HepG2 (cell line): Measurements from ENCODE around the gene PA2G4. TPM values are rescaled to one million over a fixed set of nuclear protein-coding genes. Genes with fewer than 3 reads are reported as not detected.

Source experiments
- FOXA3 ChIP-seq: IDR thresholded peaks from 2 replicates; pipeline ENCODE4 v1.6.1; 2016; ENCODE audit warnings: missing genetic modification reagents, missing compliant biosample characterization
- HMGXB3 ChIP-seq: sonication (generic); formaldehyde crosslinking; IDR thresholded peaks from 2 replicates; pipeline ENCODE4 v1.4.0; 2020; ENCODE audit warnings: missing genetic modification reagents, borderline replicate concordance
- KDM5A ChIP-seq: fragments of 200-600 bp; sonication (generic); IDR thresholded peaks from 2 replicates; pipeline ENCODE4 v1.7.0; 2018; ENCODE audit warnings: antibody characterized with exemption, mild to moderate bottlenecking, low read length, borderline replicate concordance
- NCOA2 ChIP-seq: sonication (generic); formaldehyde crosslinking; IDR thresholded peaks from 2 replicates; pipeline ENCODE4 v1.8.0; 2022; ENCODE audit warnings: inconsistent platforms
- NFKB2 ChIP-seq: sonication (generic); formaldehyde crosslinking; IDR thresholded peaks from 2 replicates; pipeline ENCODE4 v1.4.0; 2020; ENCODE audit warnings: missing genetic modification reagents, borderline replicate concordance
- RBFOX2 ChIP-seq: fragments of 200-400 bp; formaldehyde crosslinking; IDR thresholded peaks from 2 replicates; pipeline ENCODE4 v1.6.1; 2017; ENCODE audit warnings: low read depth, mild to moderate bottlenecking, low read length
- RXRA ChIP-seq: sonication (generic); formaldehyde crosslinking; IDR thresholded peaks from 2 replicates; pipeline ENCODE4 v1.5.1; 2020; ENCODE audit warnings: missing genetic modification reagents
- TRIM24 ChIP-seq: sonication (generic); formaldehyde crosslinking; IDR thresholded peaks from 2 replicates; pipeline ENCODE4 v1.8.0; 2022; ENCODE audit warnings: mild to moderate bottlenecking, missing genetic modification reagents
- ZHX1 ChIP-seq: sonication (generic); formaldehyde crosslinking; IDR thresholded peaks from 2 replicates; pipeline ENCODE4 v1.8.1; 2022; ENCODE audit warnings: low read depth, mild to moderate bottlenecking, missing genetic modification reagents
- ZNF350 ChIP-seq: sonication (generic); formaldehyde crosslinking; IDR thresholded peaks from 2 replicates; pipeline ENCODE4 v1.4.0; 2020; ENCODE audit warnings: mild to moderate bottlenecking, low read depth, missing genetic modification reagents, borderline replicate concordance
- ZNF557 ChIP-seq: sonication (generic); formaldehyde crosslinking; IDR thresholded peaks from 2 replicates; pipeline ENCODE4 v1.4.0; 2020; ENCODE audit warnings: missing genetic modification reagents
- ZNF576 ChIP-seq: sonication (generic); formaldehyde crosslinking; IDR thresholded peaks from 2 replicates; pipeline ENCODE4 v1.4.0; 2020; ENCODE audit warnings: mild to moderate bottlenecking, missing genetic modification reagents
- ZNF609 ChIP-seq: sonication (generic); formaldehyde crosslinking; IDR thresholded peaks from 2 replicates; pipeline ENCODE4 v1.4.0; 2020; ENCODE audit warnings: mild to moderate bottlenecking, missing genetic modification reagents, borderline replicate concordance
- ZNF691 ChIP-seq: sonication (generic); formaldehyde crosslinking; IDR thresholded peaks from 2 replicates; pipeline ENCODE4 v1.4.0; 2020; ENCODE audit warnings: missing genetic modification reagents, low read depth, mild to moderate bottlenecking, borderline replicate concordance
- polyA plus RNA-seq, 8 experiments: library from polyadenylated mRNA; depleted of rRNA in 3 of 8; stranded (reverse) in 7 of 8; unstranded in 1 of 8; fragments of >200 nt; fragmentation: Illumina TruSeq in 4 of 8; extraction: Trizol in 4 of 8; gene quantifications; 2 replicates each; pipeline versions ENCODE4 v1.2.1 to v1.2.3, GENCODE V29; 2011 to 2016; ENCODE audit warnings: low read depth in 4 of 8, missing spikeins in 1 of 8, mixed read lengths in 1 of 8; ENCODE audit not compliant: insufficient read depth in 1 of 8
- total RNA-seq, 5 experiments: library from RNA; depleted of rRNA; stranded (reverse); fragments of >200 nt; fragmentation: Illumina TruSeq; extraction: Trizol; gene quantifications; 2 replicates each; pipeline ENCODE4 v1.2.3, GENCODE V29; 2016; ENCODE audit warnings: low read depth in 1 of 5

Gene PA2G4
- total and polyA plus RNA-seq, 2 of the 13 experiments (the other 11 are each of a cell fraction or from before 2014, with no cell fraction given): 147 to 240 TPM

GRCh38 chr12:56079723-56080555 lies 24.4 kb upstream of the PA2G4 start, which contains the start of gene ERBB3 (continued):
- TF ChIP-seq TRIM24 (CRISPR knock-in tag) (no peak), HMGXB3 (CRISPR knock-in tag) (peak; percentile 46), ZHX1 (CRISPR knock-in tag) (no peak), NFKB2 (CRISPR knock-in tag) (peak; percentile 29; the same call in 1 of the 2 replicates), FOXA3 (CRISPR knock-in tag) (0 out of 2 replicates have a peak, but pooled peaks have one; percentile 27), ZNF609 (peak; percentile 66; the same call in 1 of the 2 replicates), RBFOX2 (peak; percentile 98), ZNF576 (CRISPR knock-in tag) (no peak), NCOA2 (CRISPR knock-in tag) (no peak), ZNF691 (CRISPR knock-in tag) (no peak; the same call in none of the 2 replicates), ZNF350 (CRISPR knock-in tag) (peak; percentile 57), KDM5A (0 out of 2 replicates have a peak, but pooled peaks have one; percentile 13), RXRA (no peak; the same call in none of the 2 replicates), ZNF557 (CRISPR knock-in tag) (no peak)
